Hepatocyte (in vitro differentiated cells): ENCODE measurements around the gene TTC12.

Experiments
- EZH2 ChIP-seq: fragments of 200-600 bp; sonication (generic); IDR thresholded peaks from 2 replicates; pipeline ENCODE4 v1.6.1; 2016; ENCODE audit warnings: antibody characterized with exemption, mild to moderate bottlenecking, borderline replicate concordance
- EZH2phosphoT487 ChIP-seq: fragments of 200-600 bp; sonication (generic); IDR thresholded peaks from one replicate; pipeline ENCODE4 v1.6.1; 2018; ENCODE audit warnings: antibody characterized with exemption, mild to moderate bottlenecking, low read depth, moderate library complexity; ENCODE audit not compliant: unreplicated experiment, severe bottlenecking
- TF ChIP-seq, protein P1 (sequence below): fragments of 200-600 bp; sonication (generic); IDR thresholded peaks from 2 replicates; pipeline ENCODE4 v1.5.1; 2016; ENCODE audit warnings: antibody characterized with exemption, mild to moderate bottlenecking; ENCODE audit not compliant: poor library complexity

DNA sequence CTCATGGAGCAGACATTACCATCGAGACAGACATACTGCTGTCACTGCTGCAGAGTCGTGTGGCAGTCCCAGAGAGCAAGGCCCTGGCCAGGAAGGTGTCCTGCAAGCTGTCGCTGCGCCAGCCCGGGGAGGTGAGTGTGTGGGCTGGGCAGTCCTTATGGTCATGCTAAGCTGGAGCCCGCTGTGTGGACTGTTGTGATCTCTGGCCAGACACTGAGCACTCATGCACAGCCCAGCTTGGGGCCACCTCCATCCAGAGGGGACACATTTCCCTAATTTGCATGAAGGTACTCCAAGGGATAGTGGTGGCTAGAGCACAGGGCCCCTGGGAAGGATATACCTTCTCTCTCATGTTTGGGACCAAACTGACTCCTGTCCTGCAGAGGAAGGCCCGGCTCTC, 82.8 kb downstream of the TTC12 start:
- TF ChIP-seq, protein P1, sequence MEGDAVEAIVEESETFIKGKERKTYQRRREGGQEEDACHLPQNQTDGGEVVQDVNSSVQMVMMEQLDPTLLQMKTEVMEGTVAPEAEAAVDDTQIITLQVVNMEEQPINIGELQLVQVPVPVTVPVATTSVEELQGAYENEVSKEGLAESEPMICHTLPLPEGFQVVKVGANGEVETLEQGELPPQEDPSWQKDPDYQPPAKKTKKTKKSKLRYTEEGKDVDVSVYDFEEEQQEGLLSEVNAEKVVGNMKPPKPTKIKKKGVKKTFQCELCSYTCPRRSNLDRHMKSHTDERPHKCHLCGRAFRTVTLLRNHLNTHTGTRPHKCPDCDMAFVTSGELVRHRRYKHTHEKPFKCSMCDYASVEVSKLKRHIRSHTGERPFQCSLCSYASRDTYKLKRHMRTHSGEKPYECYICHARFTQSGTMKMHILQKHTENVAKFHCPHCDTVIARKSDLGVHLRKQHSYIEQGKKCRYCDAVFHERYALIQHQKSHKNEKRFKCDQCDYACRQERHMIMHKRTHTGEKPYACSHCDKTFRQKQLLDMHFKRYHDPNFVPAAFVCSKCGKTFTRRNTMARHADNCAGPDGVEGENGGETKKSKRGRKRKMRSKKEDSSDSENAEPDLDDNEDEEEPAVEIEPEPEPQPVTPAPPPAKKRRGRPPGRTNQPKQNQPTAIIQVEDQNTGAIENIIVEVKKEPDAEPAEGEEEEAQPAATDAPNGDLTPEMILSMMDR = no peak
- no peak for TF ChIP-seq EZH2
- TF ChIP-seq EZH2phosphoT487 = no peak
